Measurements from ENCODE around the gene AVL9.

- no peak for TF ChIP-seq POLR2A (IDR thresholded peaks at IDR 0.05)
- TF ChIP-seq, protein P1, sequence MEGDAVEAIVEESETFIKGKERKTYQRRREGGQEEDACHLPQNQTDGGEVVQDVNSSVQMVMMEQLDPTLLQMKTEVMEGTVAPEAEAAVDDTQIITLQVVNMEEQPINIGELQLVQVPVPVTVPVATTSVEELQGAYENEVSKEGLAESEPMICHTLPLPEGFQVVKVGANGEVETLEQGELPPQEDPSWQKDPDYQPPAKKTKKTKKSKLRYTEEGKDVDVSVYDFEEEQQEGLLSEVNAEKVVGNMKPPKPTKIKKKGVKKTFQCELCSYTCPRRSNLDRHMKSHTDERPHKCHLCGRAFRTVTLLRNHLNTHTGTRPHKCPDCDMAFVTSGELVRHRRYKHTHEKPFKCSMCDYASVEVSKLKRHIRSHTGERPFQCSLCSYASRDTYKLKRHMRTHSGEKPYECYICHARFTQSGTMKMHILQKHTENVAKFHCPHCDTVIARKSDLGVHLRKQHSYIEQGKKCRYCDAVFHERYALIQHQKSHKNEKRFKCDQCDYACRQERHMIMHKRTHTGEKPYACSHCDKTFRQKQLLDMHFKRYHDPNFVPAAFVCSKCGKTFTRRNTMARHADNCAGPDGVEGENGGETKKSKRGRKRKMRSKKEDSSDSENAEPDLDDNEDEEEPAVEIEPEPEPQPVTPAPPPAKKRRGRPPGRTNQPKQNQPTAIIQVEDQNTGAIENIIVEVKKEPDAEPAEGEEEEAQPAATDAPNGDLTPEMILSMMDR (IDR thresholded peaks at IDR 0.05) = no peak
These were observed 44.7 kb downstream of the AVL9 start for GRCh38 chr7:32539919-32540531.

All from lower leg skin (tissue), 3 donors.